Rectal smooth muscle tissue (tissue), 1 donor: ENCODE results near the gene CLIC4.

Experiments
- H3K27ac ChIP-seq: one replicate; pipeline ENCODE4 v1.7.0; 2013; ENCODE audit warnings: low read depth, low read length, inconsistent platforms
- H3K27me3 ChIP-seq: one replicate; pipeline ENCODE4 v1.7.0; 2013; ENCODE audit warnings: low read length; ENCODE audit not compliant: control insufficient read depth, insufficient read depth
- H3K36me3 ChIP-seq: one replicate; pipeline ENCODE4 v1.7.0; 2013; ENCODE audit warnings: low read length; ENCODE audit not compliant: control insufficient read depth, insufficient read depth
- H3K4me1 ChIP-seq: one replicate; pipeline ENCODE4 v1.7.0; 2013; ENCODE audit warnings: low read length; ENCODE audit not compliant: control insufficient read depth, insufficient read depth
- H3K4me3 ChIP-seq: one replicate; pipeline ENCODE4 v1.7.0; 2013; ENCODE audit warnings: low read length
- H3K9ac ChIP-seq: one replicate; pipeline ENCODE4 v1.7.0; 2013; ENCODE audit warnings: low read length

The CLIC4 gene

DNA sequence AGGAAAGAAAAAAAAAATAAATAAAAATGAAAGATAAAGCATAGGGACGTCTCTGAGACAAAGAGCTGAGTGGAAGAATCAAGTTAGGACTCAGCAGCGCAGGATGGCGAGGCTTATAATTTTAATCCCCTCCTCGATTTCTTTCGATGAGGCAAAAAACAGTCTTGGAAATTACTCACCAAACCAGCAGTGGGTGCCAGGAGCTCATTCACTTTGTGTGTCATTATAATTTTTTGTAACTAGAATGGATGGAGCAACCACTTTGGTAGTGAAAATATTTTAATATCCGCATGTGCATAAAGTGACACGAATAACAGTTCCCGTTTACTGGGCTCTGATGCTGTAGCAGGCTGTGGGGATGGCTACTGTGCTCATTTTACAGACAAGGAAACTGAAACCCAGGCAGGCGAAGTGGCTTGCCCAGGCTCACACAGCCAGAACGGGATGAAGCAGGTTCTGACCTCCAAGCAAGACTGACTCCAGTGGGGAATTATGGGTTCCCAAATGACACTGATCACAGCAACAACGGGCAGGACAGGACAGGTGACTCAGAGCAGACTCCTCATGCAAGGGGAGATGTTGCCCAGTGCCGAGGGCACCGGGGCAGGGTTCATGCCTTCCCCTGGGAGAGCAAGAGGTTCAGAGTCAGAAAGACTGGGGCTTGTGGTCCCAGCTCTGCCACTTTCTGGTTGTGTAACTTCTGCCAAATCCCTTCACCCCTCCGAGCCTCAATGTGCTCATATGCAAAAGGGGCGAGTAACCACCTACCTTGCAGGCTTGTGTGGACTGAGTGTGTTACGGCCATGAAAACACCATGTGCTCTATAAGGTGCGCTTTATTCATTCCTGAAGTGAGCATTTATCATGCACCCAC lies 121.2 kb downstream of the CLIC4 start:
- no peaks in the 10 kb centered on the region for H3K4me1 ChIP-seq
- H3K27ac ChIP-seq = no peak overlapping the region
- no peak overlapping the region for H3K9ac ChIP-seq
- no peaks in the 10 kb centered on the region for H3K36me3 ChIP-seq
- H3K27me3 ChIP-seq = peaks cover 9% of the 10 kb centered on the region
- H3K4me3 ChIP-seq = no peak overlapping the region

DNA sequence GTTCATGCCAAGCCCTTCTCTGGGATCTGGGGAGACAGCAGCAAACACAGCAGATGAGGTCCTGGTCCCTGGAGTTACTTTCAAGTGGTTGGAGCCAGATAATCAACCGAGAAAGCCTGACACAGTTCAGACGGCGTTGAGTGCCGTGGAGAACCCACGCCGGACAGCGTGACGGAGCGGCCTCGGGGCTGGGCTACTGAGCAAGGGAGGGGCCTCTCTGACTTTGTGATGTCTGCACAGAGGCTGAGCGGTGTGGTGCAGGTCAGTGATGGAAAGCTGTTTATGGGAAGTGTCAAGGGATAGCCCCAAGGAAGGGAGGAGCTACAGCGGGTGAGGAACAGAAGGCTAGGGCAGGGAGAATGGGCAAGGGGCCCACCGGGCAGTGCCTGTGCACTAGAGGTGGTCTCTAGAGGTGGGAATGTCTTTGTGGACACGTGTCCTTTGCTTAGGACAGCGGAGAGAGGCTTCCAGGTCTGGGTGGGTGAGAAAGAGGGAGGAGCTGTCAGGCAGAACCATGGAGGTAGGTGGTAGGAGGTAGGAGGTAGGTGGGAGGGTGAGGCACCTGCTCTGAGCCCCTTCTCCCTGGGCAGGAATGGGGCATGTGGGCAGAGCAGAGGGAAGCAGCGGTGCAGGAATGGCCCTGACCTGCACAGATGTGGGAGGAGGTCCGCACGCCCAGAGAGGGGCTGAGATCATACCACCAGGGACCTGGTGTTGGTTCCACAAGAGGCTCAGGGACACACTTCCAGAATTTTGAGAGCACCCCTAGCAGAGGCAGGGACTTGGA lies 122.0 kb downstream of the CLIC4 start:
- H3K36me3 ChIP-seq = no peaks in the 10 kb centered on the region
- H3K4me3 ChIP-seq = no peak overlapping the region
- no peaks in the 10 kb centered on the region for H3K4me1 ChIP-seq
- peaks cover 9% of the 10 kb centered on the region for H3K27me3 ChIP-seq
- no peak overlapping the region for H3K27ac ChIP-seq
- no peak overlapping the region for H3K9ac ChIP-seq

DNA sequence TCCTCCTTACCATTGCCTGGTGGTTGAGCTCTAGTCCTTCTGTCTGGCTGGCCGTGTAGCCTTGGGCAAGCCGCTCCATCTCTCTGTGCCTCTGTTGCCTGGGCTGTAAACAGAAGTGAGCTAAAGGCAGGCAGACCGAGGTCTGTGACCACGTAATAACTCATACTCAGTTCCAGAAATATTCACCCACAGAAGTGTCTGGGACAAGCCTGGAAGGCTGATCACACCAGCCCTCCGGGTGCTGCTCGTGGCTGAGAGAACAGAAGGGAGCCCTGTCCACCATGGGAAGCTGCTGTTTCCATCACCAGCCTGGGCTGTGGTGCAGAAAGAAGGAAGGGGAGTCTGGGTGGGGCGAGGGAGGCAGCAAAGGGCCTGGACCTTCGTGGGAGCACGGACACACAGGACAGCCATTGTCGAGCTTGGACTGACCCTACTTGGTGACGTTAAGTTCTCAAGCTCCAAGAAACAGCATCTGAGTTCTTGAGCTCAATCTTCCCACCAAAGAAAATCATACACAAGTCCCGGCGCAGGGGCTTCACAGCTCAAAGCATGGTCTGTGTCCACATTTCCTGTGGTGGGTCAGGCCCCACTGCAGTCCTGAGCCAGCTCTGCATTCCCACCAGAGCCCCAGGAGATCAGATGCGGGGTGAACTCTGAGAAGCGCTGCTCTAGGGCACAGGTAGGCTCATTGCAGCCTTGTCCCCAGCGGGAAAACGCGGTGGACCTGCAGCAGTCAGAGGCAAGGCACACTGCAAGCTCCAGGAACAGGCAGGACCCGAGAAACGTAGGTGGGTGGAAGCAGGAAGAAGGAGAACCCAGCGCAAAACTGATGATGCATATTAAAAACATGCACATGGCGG lies 123.0 kb downstream of the CLIC4 start:
- Histone ChIP-seq H3K36me3 (no peaks in the 10 kb centered on the region), H3K27ac (no peak overlapping the region), H3K9ac (no peak overlapping the region), H3K27me3 (peaks cover 9% of the 10 kb centered on the region), H3K4me3 (no peak overlapping the region), H3K4me1 (no peaks in the 10 kb centered on the region)

DNA sequence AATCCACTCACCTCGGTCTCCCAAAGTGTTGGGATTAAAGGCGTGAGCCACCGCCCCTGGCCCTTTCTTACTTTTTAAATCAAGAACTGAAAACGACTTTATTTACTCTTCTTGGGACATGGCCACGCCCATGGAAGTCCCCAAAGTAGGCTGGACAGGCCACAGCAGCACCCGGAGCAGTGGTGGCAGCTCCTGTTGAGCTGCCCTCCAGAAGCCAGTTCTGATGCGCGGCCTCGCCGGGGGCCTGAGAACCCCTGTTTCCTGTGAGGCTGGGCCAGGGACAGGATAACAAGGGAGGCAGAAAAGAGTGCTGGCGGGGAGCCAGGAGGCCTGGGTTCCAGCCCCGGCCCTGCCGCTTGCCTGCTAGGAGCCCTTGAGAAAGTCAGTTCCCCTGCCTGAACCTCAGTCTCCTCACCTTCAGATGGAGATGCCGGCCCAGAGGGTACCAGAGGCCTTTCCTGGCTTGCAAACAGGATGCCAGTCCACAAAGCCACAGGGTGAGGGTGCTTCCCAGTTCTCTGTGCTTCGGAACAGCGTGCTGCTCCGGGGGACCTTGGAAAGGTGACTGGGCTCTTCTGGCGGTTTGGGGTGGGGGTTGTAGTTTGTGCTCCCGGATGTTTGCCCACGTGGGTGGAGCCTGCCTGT lies 125.4 kb downstream of the CLIC4 start:
- peaks cover 5% of the 10 kb centered on the region for H3K27me3 ChIP-seq
- H3K27ac ChIP-seq = no peak overlapping the region
- no peak overlapping the region for H3K9ac ChIP-seq
- H3K36me3 ChIP-seq = no peaks in the 10 kb centered on the region
- no peaks in the 10 kb centered on the region for H3K4me1 ChIP-seq
- no peak overlapping the region for H3K4me3 ChIP-seq

DNA sequence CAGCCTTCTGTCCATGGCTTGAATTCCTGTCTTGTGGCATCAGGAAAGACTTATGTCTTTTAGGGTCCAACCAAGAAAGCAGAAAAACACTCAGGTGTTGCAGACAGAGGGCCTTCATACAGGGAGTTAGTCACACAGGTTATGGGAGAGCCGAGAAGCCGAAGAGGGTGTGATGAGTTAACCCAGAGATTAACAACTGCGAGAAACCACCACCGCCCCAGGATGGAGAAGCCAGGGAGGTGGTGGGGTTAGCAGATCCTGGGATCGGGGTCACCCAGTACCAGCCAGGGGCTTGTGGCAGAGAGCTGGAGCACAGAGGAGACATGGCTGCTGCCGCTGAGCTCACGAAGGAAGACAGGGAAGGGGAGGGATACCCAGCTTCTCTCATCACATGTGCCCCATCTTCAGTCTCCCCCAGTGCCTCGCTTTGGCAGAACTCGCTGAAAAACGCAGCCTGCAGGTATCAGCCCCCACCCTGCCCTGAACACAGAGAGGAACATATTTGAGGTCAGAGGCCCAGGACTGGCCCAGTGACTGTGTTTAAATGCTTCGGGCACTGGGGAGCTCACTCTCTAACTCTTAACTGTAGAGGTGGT lies 126.2 kb downstream of the CLIC4 start:
- Histone ChIP-seq H3K27ac (no peak overlapping the region), H3K36me3 (no peaks in the 10 kb centered on the region), H3K4me1 (no peaks in the 10 kb centered on the region), H3K27me3 (peaks cover 5% of the 10 kb centered on the region), H3K4me3 (no peak overlapping the region), H3K9ac (no peak overlapping the region)

DNA sequence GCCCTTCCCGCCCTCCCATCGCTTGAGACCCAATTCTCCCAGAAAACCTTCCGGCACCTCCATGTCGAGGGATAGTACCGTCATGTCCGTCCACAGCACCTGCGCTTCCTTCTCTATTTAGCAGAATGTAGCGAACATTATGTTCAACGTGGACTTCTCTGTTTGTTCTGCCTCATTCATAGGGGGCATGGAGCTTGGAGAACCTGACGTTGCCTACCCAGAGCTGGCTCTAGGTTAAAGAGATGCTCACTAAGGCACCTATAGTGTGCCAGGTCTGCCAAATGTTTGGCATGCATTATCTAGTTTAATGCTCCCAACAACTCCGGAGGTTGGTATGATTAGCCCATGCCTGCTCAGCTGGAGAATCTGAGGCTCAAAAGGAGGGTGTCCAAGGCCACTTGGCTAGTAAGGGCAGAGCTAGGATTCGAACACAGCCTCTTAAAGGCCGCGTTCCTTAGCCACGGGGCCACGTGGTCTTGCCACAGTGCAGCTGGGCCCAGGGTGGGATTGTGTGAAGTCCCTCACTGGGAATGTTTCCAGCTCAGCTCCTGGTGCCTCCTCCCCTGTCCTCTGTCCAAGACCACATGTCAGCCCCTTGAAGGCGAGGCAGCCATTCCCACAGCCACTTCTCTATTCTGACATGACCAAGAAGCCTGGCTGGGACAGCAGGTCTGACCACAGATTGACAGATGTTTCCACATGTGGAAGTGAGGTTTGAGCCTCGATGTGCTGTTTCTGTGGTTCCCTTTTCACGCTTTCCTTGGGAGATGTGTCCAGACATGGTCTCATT lies 127.0 kb downstream of the CLIC4 start:
- Histone ChIP-seq H3K36me3 (no peaks in the 10 kb centered on the region), H3K9ac (no peak overlapping the region), H3K27ac (no peak overlapping the region), H3K4me1 (no peaks in the 10 kb centered on the region), H3K4me3 (no peak overlapping the region), H3K27me3 (peaks cover 5% of the 10 kb centered on the region)

DNA sequence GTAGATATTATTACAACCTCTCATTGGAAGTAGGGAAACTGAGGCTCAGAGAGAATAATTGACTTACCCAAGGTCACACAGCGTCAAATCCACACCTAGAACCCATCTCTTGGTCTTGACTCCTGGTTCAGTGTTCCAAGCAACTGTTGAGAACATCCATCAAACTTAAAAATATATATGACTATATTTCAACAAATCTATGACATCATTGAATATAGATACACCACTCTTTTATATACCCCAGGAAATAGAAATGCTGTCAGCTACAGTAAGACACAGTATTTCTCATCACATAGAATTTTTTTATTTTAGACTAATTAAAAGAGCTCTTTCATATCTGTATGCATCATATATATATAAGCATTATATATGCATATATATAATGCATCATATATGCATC lies 127.9 kb downstream of the CLIC4 start:
- Histone ChIP-seq H3K9ac (no peak overlapping the region), H3K27ac (no peak overlapping the region), H3K4me3 (no peak overlapping the region), H3K4me1 (no peaks in the 10 kb centered on the region), H3K27me3 (no peaks in the 10 kb centered on the region), H3K36me3 (no peaks in the 10 kb centered on the region)

DNA sequence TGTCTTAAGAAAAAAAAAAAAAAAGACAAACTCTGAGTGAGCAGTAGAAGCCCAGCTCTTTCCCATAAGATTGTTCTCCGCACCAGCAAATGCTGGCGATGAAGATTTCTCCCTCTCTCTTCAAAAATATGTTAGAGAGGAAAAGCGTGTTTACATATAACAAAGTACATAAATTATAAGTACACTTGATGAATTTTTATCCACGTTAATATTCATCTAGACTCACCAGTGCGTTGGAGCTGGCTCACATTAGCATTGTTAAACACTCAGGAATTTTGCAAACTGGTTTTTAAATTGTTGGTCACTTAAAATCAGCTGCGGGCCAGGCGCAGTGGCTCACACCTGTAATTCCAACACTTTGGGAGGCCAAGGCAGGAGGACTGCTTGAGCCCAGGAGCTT lies 128.8 kb downstream of the CLIC4 start:
- Histone ChIP-seq H3K36me3 (no peaks in the 10 kb centered on the region), H3K4me3 (no peak overlapping the region), H3K9ac (no peak overlapping the region), H3K4me1 (no peaks in the 10 kb centered on the region), H3K27ac (no peak overlapping the region), H3K27me3 (no peaks in the 10 kb centered on the region)

DNA sequence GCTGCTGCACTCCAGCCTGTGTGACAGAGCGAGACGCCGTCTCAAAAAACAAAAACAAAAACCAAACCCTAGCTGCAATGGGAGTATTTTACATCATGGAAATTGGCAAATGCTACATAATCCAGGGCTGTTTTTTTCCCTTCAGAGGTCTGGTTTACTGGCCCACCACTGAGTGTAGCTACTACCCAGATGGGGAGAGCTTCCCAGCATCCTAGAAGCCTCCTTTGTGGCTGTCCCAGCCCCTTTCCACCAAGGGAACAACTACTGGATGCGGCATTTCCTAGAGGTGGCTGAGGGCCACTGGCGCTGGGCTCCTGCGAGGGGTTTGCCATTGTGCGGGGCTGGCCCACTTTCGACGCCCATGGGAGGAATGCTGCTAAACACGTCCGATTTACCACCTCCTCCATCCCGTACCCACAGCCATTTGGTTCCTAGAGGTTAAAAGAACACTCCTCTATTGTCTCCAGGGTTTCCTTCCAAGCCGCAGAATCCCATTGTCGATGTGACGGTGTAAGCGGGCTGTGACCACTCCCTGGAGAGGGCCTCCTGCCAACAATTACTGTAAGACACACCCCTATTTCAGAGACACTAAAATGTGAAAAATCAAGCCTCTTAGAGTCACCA lies 129.5 kb downstream of the CLIC4 start:
- no peaks in the 10 kb centered on the region for H3K36me3 ChIP-seq
- H3K4me1 ChIP-seq = no peaks in the 10 kb centered on the region
- no peak overlapping the region for H3K27ac ChIP-seq
- no peak overlapping the region for H3K9ac ChIP-seq
- H3K4me3 ChIP-seq = no peak overlapping the region
- H3K27me3 ChIP-seq = no peaks in the 10 kb centered on the region

DNA sequence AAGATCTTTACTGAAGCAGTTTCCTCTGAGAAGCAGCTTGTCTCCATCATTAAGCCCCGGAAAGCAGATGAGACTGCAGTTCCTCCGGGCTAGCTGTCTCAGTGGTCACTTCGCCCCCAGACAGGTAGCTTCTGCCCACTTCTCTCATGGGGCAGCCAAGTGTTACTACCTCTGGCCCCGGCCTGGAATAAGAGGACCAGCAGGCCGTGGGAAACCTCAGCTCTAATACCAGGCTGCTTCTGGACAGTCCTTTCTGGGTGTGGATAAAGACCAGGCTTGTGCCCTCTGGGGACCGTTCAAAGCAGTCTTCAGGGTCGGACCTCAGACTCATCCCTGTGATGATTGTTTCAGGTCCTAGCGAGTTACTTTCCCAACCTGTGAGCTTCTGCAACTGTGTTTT lies 130.0 kb downstream of the CLIC4 start:
- H3K4me1 ChIP-seq = no peaks in the 10 kb centered on the region
- H3K36me3 ChIP-seq = no peaks in the 10 kb centered on the region
- H3K27me3 ChIP-seq = no peaks in the 10 kb centered on the region
- H3K27ac ChIP-seq = no peak overlapping the region
- no peak overlapping the region for H3K4me3 ChIP-seq
- H3K9ac ChIP-seq = no peak overlapping the region

DNA sequence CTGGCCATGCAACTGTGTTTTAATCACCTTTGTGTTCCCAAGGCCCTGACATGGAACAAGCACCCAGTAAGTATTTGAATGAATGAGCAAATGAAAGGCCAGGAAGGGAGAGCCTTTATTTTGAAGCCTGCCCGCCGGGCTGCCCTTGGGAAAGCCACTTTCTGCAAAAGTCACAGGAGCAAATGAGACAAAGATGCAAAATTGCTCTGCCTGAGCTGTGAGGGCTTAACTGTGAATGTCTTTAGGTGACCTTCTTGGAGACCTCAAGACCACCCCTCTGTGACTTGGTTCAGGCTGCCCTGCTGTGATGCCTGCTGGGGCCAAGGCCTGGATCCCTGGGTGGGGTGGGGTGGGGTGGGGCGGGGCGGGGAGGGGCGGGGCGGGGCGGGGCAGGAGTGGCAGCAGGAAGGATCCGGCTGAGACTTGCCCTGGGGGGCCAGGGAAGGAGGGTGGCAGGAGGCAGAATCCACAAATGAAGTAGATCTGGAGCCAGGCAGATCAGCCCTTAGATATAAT lies 130.8 kb downstream of the CLIC4 start:
- no peaks in the 10 kb centered on the region for H3K36me3 ChIP-seq
- H3K4me1 ChIP-seq = no peaks in the 10 kb centered on the region
- H3K4me3 ChIP-seq = no peak overlapping the region
- H3K27ac ChIP-seq = no peak overlapping the region
- H3K27me3 ChIP-seq = no peaks in the 10 kb centered on the region
- H3K9ac ChIP-seq = no peak overlapping the region
